ENCODE results near the gene RGS19.

GRCh38 chr20:64048402-64049044 is 30.8 kb downstream of the RGS19 start:
- no peak for TF ChIP-seq BHLHE40 (IDR thresholded peaks at IDR 0.05; ENCODE audit: borderline replicate concordance)
- TF ChIP-seq HDGF (IDR thresholded peaks at IDR 0.05; ENCODE audit: borderline replicate concordance): no peak
- no peak for TF ChIP-seq TARDBP (IDR thresholded peaks at IDR 0.05)
- TF ChIP-seq SUZ12 (IDR thresholded peaks at IDR 0.05): no peak
- TF ChIP-seq ARNT (IDR thresholded peaks at IDR 0.05): no peak
- TF ChIP-seq ZNF384 (IDR thresholded peaks at IDR 0.05): no peak

Data from HEK293T (cell line).